HG03469 (cell line): ENCODE results near the gene TTLL4.

ENCODE experiments used
- ATAC-seq: cut with Tn5 transposase; IDR thresholded peaks from one replicate; pipeline ENCODE4 v1.9.1; 2021; ENCODE audit warnings: mild to moderate bottlenecking, moderate library complexity, moderate number of reproducible peaks; ENCODE audit not compliant: unreplicated experiment

TTLL4 gene

GRCh38 chr2:218716070-218716469 lies 5.4 kb downstream of the TTLL4 start:
- ATAC-seq: no peak

GRCh38 chr2:218717262-218717661 lies 6.6 kb downstream of the TTLL4 start:
- ATAC-seq: no peak

GRCh38 chr2:218718058-218718457 lies 7.4 kb downstream of the TTLL4 start:
- ATAC-seq: no peak

GRCh38 chr2:218719457-218719856 lies 8.8 kb downstream of the TTLL4 start:
- no peak for ATAC-seq

- no peak for ATAC-seq
Observed at GRCh38 chr2:218720048-218721041, 9.7 kb downstream of the TTLL4 start.

- no peak for ATAC-seq
Observed at GRCh38 chr2:218721488-218721887, 10.9 kb downstream of the TTLL4 start.

- no peak for ATAC-seq
Observed at GRCh38 chr2:218721934-218722333, 11.3 kb downstream of the TTLL4 start.

GRCh38 chr2:218722419-218722818 lies 11.8 kb downstream of the TTLL4 start:
- no peak for ATAC-seq

- no peak for ATAC-seq
Observed at GRCh38 chr2:218722876-218723785, 12.5 kb downstream of the TTLL4 start.

GRCh38 chr2:218726004-218726574 lies 15.5 kb downstream of the TTLL4 start:
- ATAC-seq: no peak

- ATAC-seq: no peak
Observed at GRCh38 chr2:218727502-218728165, 17.0 kb downstream of the TTLL4 start.

- no peak for ATAC-seq
Observed at GRCh38 chr2:218729640-218730039, 19.0 kb downstream of the TTLL4 start.

GRCh38 chr2:218732052-218732760 lies 21.6 kb downstream of the TTLL4 start:
- ATAC-seq: no peak

GRCh38 chr2:218732761-218733158 lies 22.1 kb downstream of the TTLL4 start:
- no peak for ATAC-seq

- no peak for ATAC-seq
Observed at GRCh38 chr2:218733171-218734021, 22.8 kb downstream of the TTLL4 start.

GRCh38 chr2:218734190-218734975 lies 23.7 kb downstream of the TTLL4 start:
- ATAC-seq: no peak

GRCh38 chr2:218736531-218736930 lies 25.9 kb downstream of the TTLL4 start:
- ATAC-seq: no peak

GRCh38 chr2:218743068-218743467 lies 32.4 kb downstream of the TTLL4 start:
- no peak for ATAC-seq
